ENCODE measurements around the gene ACACA. TPM values are rescaled to one million over a fixed set of nuclear protein-coding genes. Genes with fewer than 3 reads are reported as not detected.

The ACACA gene
- total and polyA plus RNA-seq, 2 donors (not counting 1 experiment from before 2014, with no cell fraction given): 4.8 to 26.2 TPM

- Mint-ChIP-seq H3K4me1 (no peaks in the 10 kb centered on the region), H3K27me3 (no peaks in the 10 kb centered on the region), H3K27ac (no peak overlapping the region), H3K4me3 (no peak overlapping the region), H3K9me3 (ENCODE audit: insufficient read depth) (no peaks in the 10 kb centered on the region)
- no peaks in the 10 kb centered on the region for H3K79me2 ChIP-seq (ENCODE audit: control insufficient read depth, insufficient read depth, low read length)
- no peak overlapping the region for H3K4me3 ChIP-seq (ENCODE audit: control extremely low read depth in 1 of 5, extremely low read depth in 1 of 5, insufficient read depth in 1 of 5, low read depth in 2 of 5, low read length in 4 of 5)
- WGBS (ENCODE audit: insufficient coverage): no CpG with 5 or more reads among the region's 2 CpGs
- H3K27me3 ChIP-seq (replicated peaks in 1 of 4; ENCODE audit: control extremely low read depth in 1 of 4, control insufficient read depth in 3 of 4, insufficient read depth in 4 of 4, low read length in 3 of 4): no peaks in the 10 kb centered on the region
- no peak overlapping the region for H3K9ac ChIP-seq (ENCODE audit: low read length)
- H3K4me2 ChIP-seq (replicated peaks; ENCODE audit: low read depth, low read length, poor library complexity, severe bottlenecking): no peak overlapping the region
- no peak overlapping the region for H2AFZ ChIP-seq (ENCODE audit: insufficient read depth, low read depth, low read length, poor library complexity, severe bottlenecking)
- ATAC-seq (ENCODE audit: low read depth) (no peak), DNase-seq (no peak)
- intact Hi-C loops (cut with micrococcal nuclease): no loop called here
- ChIA-PET CTCF (no interaction called here), POLR2A (interaction anchor here (0.7 kb wide), 1 partner anchor 887 kb away, joined by 5 read pairs; no protein-coding TSS in a partner anchor)
- H3K36me3 ChIP-seq (replicated peaks in 1 of 2; ENCODE audit: control extremely low read depth in 1 of 2, control insufficient read depth in 1 of 2, extremely low read depth in 1 of 2, insufficient read depth in 2 of 2, low read length in 1 of 2): peaks cover 5 to 14% of the 10 kb centered on the region in 2 experiments
- TF ChIP-seq CTCF (IDR thresholded peaks at IDR 0.05) (no peak), EZH2 (IDR thresholded peaks at IDR 0.05; ENCODE audit: borderline replicate concordance, insufficient read depth, low read depth, low read length, poor library complexity, severe bottlenecking) (no peak)
- H3K9me3 ChIP-seq (ENCODE audit: control extremely low read depth in 1 of 3, control insufficient read depth in 2 of 3, insufficient read depth in 1 of 3, low read length in 2 of 3): no peaks in the 10 kb centered on the region
- H3K4me1 ChIP-seq (ENCODE audit: control insufficient read depth in 2 of 2, insufficient read depth in 2 of 2, low read length in 2 of 2): no peaks in the 10 kb centered on the region
- no peaks in the 10 kb centered on the region for H4K20me1 ChIP-seq (ENCODE audit: control insufficient read depth, insufficient read depth, low read length, poor library complexity, severe bottlenecking)
- no peak overlapping the region for H3K27ac ChIP-seq (ENCODE audit: low read length in 2 of 2)
Measured at GRCh38 chr17:37432671-37433070, 26.0 kb upstream of the ACACA start.

GRCh38 chr17:37430051-37430627, 23.5 kb upstream of the ACACA start:
- Histone ChIP-seq H4K20me1 (ENCODE audit: control insufficient read depth, insufficient read depth, low read length, poor library complexity, severe bottlenecking) (no peaks in the 10 kb centered on the region), H3K4me3 (ENCODE audit: control extremely low read depth in 1 of 5, extremely low read depth in 1 of 5, insufficient read depth in 1 of 5, low read depth in 2 of 5, low read length in 4 of 5) (no peak overlapping the region), H3K4me2 (replicated peaks; ENCODE audit: low read depth, low read length, poor library complexity, severe bottlenecking) (no peak overlapping the region), H2AFZ (ENCODE audit: insufficient read depth, low read depth, low read length, poor library complexity, severe bottlenecking) (no peak overlapping the region), H3K9ac (ENCODE audit: low read length) (no peak overlapping the region), H3K36me3 (replicated peaks in 1 of 2; ENCODE audit: control extremely low read depth in 1 of 2, control insufficient read depth in 1 of 2, extremely low read depth in 1 of 2, insufficient read depth in 2 of 2, low read length in 1 of 2) (peaks cover 9 to 28% of the 10 kb centered on the region in 2 experiments), H3K79me2 (ENCODE audit: control insufficient read depth, insufficient read depth, low read length) (no peaks in the 10 kb centered on the region), H3K27me3 (replicated peaks in 1 of 4; ENCODE audit: control extremely low read depth in 1 of 4, control insufficient read depth in 3 of 4, insufficient read depth in 4 of 4, low read length in 3 of 4) (no peaks in the 10 kb centered on the region), H3K9me3 (ENCODE audit: control extremely low read depth in 1 of 3, control insufficient read depth in 2 of 3, insufficient read depth in 1 of 3, low read length in 2 of 3) (no peaks in the 10 kb centered on the region), H3K27ac (ENCODE audit: low read length in 2 of 2) (no peak overlapping the region), H3K4me1 (ENCODE audit: control insufficient read depth in 2 of 2, insufficient read depth in 2 of 2, low read length in 2 of 2) (no peaks in the 10 kb centered on the region)
- Mint-ChIP-seq H3K9me3 (ENCODE audit: insufficient read depth) (no peaks in the 10 kb centered on the region), H3K27me3 (no peaks in the 10 kb centered on the region), H3K27ac (no peak overlapping the region), H3K4me1 (no peaks in the 10 kb centered on the region), H3K4me3 (no peak overlapping the region)
- CTCF ChIA-PET: interaction anchor here (1.1 to 1.3 kb wide), 2 partner anchors 33 to 57 kb away, joined by 4 read pairs; no protein-coding TSS in a partner anchor
- POLR2A ChIA-PET: interaction anchor here (0.6 kb wide), 1 partner anchor 29 kb away, joined by 6 read pairs; no protein-coding TSS in a partner anchor
- ATAC-seq (ENCODE audit: low read depth) (no peak), DNase-seq (no peak)
- intact Hi-C loops (cut with micrococcal nuclease): no loop called here
- WGBS (ENCODE audit: insufficient coverage): no CpG with 5 or more reads among the region's 1 CpG
- TF ChIP-seq EZH2 (IDR thresholded peaks at IDR 0.05; ENCODE audit: borderline replicate concordance, insufficient read depth, low read depth, low read length, poor library complexity, severe bottlenecking): no peak
- no peak for TF ChIP-seq CTCF (IDR thresholded peaks at IDR 0.05)

All from B cell (primary cell).